ENCODE data around the gene FIZ1.

Gene FIZ1

GRCh38 chr19:55579766-55580621 is 19.3 kb downstream of the FIZ1 start:
- Histone ChIP-seq H3K4me1 (ENCODE audit: control insufficient read depth, insufficient read depth, low read length) (no peaks in the 10 kb centered on the region), H3K4me3 (ENCODE audit: low read depth, low read length) (peak overlapping the region; percentile 100), H3K36me3 (ENCODE audit: control insufficient read depth in 2 of 2, insufficient read depth in 1 of 2, low read length in 2 of 2) (peaks cover 9 to 20% of the 10 kb centered on the region in 2 experiments; a peak in 2 of 3 replicates), H3K27ac (ENCODE audit: extremely low read depth, low read depth, low read length) (peak overlapping the region; percentile 80), H3K9me3 (ENCODE audit: control insufficient read depth, insufficient read depth, low read depth, low read length) (no peaks in the 10 kb centered on the region)
- POLR2A ChIA-PET: interaction anchor here (0.7 to 3.2 kb wide), 6 partner anchors 9 to 1463 kb away, joined by 3 to 21 read pairs (median 4); partner anchors contain the start of genes FIZ1 and ZNF524
- peak; percentile 21; the same call in 1 of the 2 replicates for TF ChIP-seq PRDM10 (tag by site-specific recombination; IDR thresholded peaks at IDR 0.05)
- TF ChIP-seq ZNF791 (tag by site-specific recombination; IDR thresholded peaks at IDR 0.05): no peak
- TF ChIP-seq ZNF366 (tag by site-specific recombination; conservative IDR thresholded peaks at IDR 0.05): peak; percentile 93
- peak; percentile 40; the same call in 1 of the 2 replicates for TF ChIP-seq ZBTB20 (tag by site-specific recombination; IDR thresholded peaks at IDR 0.05)
- TF ChIP-seq ZNF398 (tag by site-specific recombination; IDR thresholded peaks at IDR 0.05): peak; percentile 73
- peak; percentile 43; the same call in 1 of the 2 replicates for TF ChIP-seq HOXD13 (CRISPR knock-in tag; IDR thresholded peaks at IDR 0.05; ENCODE audit: borderline replicate concordance)
- peak; percentile 78 for TF ChIP-seq SP3 (tag by site-specific recombination; IDR thresholded peaks at IDR 0.05)
- TF ChIP-seq FEZF1 (tag by site-specific recombination; IDR thresholded peaks at IDR 0.05): no peak
- no peak; the same call in 1 of the 2 replicates for TF ChIP-seq PATZ1 (tag by site-specific recombination; IDR thresholded peaks at IDR 0.05)
- peak; percentile 76; the same call in 1 of the 2 replicates for TF ChIP-seq ZBTB17 (tag by site-specific recombination; IDR thresholded peaks at IDR 0.05)
- TF ChIP-seq KLF1 (tag by site-specific recombination; IDR thresholded peaks at IDR 0.05): no peak
- peak; percentile 42; the same call in 1 of the 2 replicates for TF ChIP-seq GLIS2 (tag by site-specific recombination; IDR thresholded peaks at IDR 0.05)
- peak; percentile 51; the same call in 1 of the 2 replicates for TF ChIP-seq ZXDB (tag by site-specific recombination; IDR thresholded peaks at IDR 0.05)
- TF ChIP-seq ZNF600 (tag by site-specific recombination; IDR thresholded peaks at IDR 0.05): peak; percentile 10; the same call in 1 of the 2 replicates
- peak; percentile 80 for TF ChIP-seq SP2 (tag by site-specific recombination; IDR thresholded peaks at IDR 0.05)
- TF ChIP-seq GLIS1 (tag by site-specific recombination; IDR thresholded peaks at IDR 0.05): peak; percentile 79
- peak; percentile 57 for TF ChIP-seq ZNF335 (tag by site-specific recombination; conservative IDR thresholded peaks at IDR 0.05)
- TF ChIP-seq ZBTB11 (tag by site-specific recombination; conservative IDR thresholded peaks at IDR 0.05; ENCODE audit: low read depth): peak; percentile 12; the same call in 1 of the 2 replicates
- CTCF ChIA-PET: interaction anchor here (0.6 to 0.7 kb wide), 3 partner anchors 10 to 75 kb away, joined by 3 to 4 read pairs (median 3); no protein-coding TSS in a partner anchor

Measured in HEK293 (cell line).